Jurkat, Clone E6-1 (cell line): ENCODE measurements around the gene MIF. TPM values are rescaled to one million over a fixed set of nuclear protein-coding genes. Genes with fewer than 3 reads are reported as not detected.
"Not testable (repeated sequence)": the region's sequence is repeated elsewhere in the genome, so short reads cannot be mapped to it uniquely, and the experiment has no call there.

Experiments
- DNase-seq: peaks from one replicate; pipeline ENCODE4 v3.0.0-alpha.2; 2011; ENCODE audit warnings: low read depth, low spot score
- H3K4me3 ChIP-seq: 2 replicates; pipeline ENCODE4 v1.5.1; 2011; ENCODE audit warnings: mild to moderate bottlenecking, low read length, control low read depth, moderate library complexity
- polyA plus RNA-seq: library from polyadenylated mRNA; unstranded; fragments of >200 nt; gene quantifications from one replicate; pipeline ENCODE4 v1.2.1, GENCODE V29; 2012; ENCODE audit warnings: missing spikeins; ENCODE audit not compliant: insufficient read length, insufficient read depth

The MIF gene
- polyA plus RNA-seq: 1,317 TPM

- H3K4me3 ChIP-seq: peak within 1 kb of the TSS; percentile 86
- DNase-seq: peak; percentile 94
Observed at GRCh38 chr22:23893945-23894709, at the start of gene MIF. Gene MIF, plus strand, starts transcription at chr22:23894383. Its CDS starts 92 bp downstream, at chr22:23894475.

- H3K4me3 ChIP-seq: no peak overlapping the region
- DNase-seq: no peak
Observed at GRCh38 chr22:23844739-23845202, 49.4 kb upstream of the MIF start.

- no peak for DNase-seq
- H3K4me3 ChIP-seq: no peak overlapping the region
Observed at GRCh38 chr22:23845265-23846080, 48.7 kb upstream of the MIF start.

GRCh38 chr22:23846081-23846469, 48.1 kb upstream of the MIF start:
- no peak overlapping the region for H3K4me3 ChIP-seq
- DNase-seq: no peak

GRCh38 chr22:23847310-23847920, 46.8 kb upstream of the MIF start:
- no peak for DNase-seq
- H3K4me3 ChIP-seq: no peak overlapping the region

- H3K4me3 ChIP-seq: no peak overlapping the region
- no peak for DNase-seq
Observed at GRCh38 chr22:23847991-23848864, 46.0 kb upstream of the MIF start.

- peak; percentile 52 for DNase-seq
Observed at GRCh38 chr22:23849009-23850006, 44.9 kb upstream of the MIF start.

GRCh38 chr22:23850136-23850611, 44.0 kb upstream of the MIF start:
- no peak overlapping the region for H3K4me3 ChIP-seq
- DNase-seq: no peak

More at GRCh38 chr22:23849009-23850006, 44.9 kb upstream of the MIF start:
- peak overlapping the region; percentile 16; the same call in 1 of the 2 replicates for H3K4me3 ChIP-seq

GRCh38 chr22:23856721-23857605, 37.2 kb upstream of the MIF start:
- no peak for DNase-seq
- H3K4me3 ChIP-seq: peak overlapping the region; percentile 95

GRCh38 chr22:23857606-23858483, 36.3 kb upstream of the MIF start, which contains the start of gene SLC2A11:
Gene SLC2A11, plus strand, starts transcription at chr22:23857875. Its CDS starts 125 bp downstream, at chr22:23858000.
- peak within 1 kb of the TSS; percentile 95 for H3K4me3 ChIP-seq

GRCh38 chr22:23858484-23858815, 35.7 kb upstream of the MIF start:
- H3K4me3 ChIP-seq: peak overlapping the region; percentile 95
- no peak for DNase-seq

More at GRCh38 chr22:23857606-23858483, 36.3 kb upstream of the MIF start, which contains the start of gene SLC2A11:
- DNase-seq: peak; percentile 96

- H3K4me3 ChIP-seq: no peak overlapping the region
- no peak for DNase-seq
Observed at GRCh38 chr22:23859201-23859600, 35.0 kb upstream of the MIF start.

GRCh38 chr22:23860187-23860586, 34.0 kb upstream of the MIF start:
- H3K4me3 ChIP-seq, DNase-seq: not testable (repeated sequence)

GRCh38 chr22:23862103-23862502, 32.1 kb upstream of the MIF start:
- no peak overlapping the region for H3K4me3 ChIP-seq
- peak; percentile 39 for DNase-seq

- DNase-seq, H3K4me3 ChIP-seq: not testable (repeated sequence)
Observed at GRCh38 chr22:23864499-23865154, 29.6 kb upstream of the MIF start.
